Dendritic cell treated with granulocyte-macrophage colony-stimulating factor and Interleukin-4, amounts not matched to agents 40 ng/mL and 50 ng/mL, for 4 days (primary cell): ENCODE measurements around the gene NOL7.

ENCODE experiments used
- H3K27ac Mint-ChIP-seq: one replicate; pipeline ENCODE4 v1.8.0; 2022; ENCODE audit warnings: mild to moderate bottlenecking, mixed read lengths
- H3K27me3 Mint-ChIP-seq: one replicate; pipeline ENCODE4 v1.8.0; 2022; ENCODE audit warnings: mild to moderate bottlenecking, mixed read lengths
- H3K36me3 Mint-ChIP-seq: one replicate; pipeline ENCODE4 v1.8.0; 2022; ENCODE audit warnings: low read depth, mixed read lengths
- H3K4me1 Mint-ChIP-seq: one replicate; pipeline ENCODE4 v1.8.0; 2022; ENCODE audit warnings: low read depth, mixed read lengths
- H3K4me3 Mint-ChIP-seq: one replicate; pipeline ENCODE4 v1.8.0; 2022; ENCODE audit warnings: mild to moderate bottlenecking, moderate library complexity, mixed read lengths
- H3K9me3 Mint-ChIP-seq: one replicate; pipeline ENCODE4 v1.8.0; 2022; ENCODE audit warnings: mixed read lengths
- intact Hi-C: fragments of 100-400 bp; cut with micrococcal nuclease; formaldehyde crosslinking; loops from one replicate; pipeline ENCODE4 v1.15.0; 2022

NOL7 gene

GRCh38 chr6:13669476-13669875 lies 54.3 kb downstream of the NOL7 start:
- Mint-ChIP-seq H3K27me3 (no peaks in the 10 kb centered on the region), H3K9me3 (no peaks in the 10 kb centered on the region), H3K27ac (no peak overlapping the region), H3K4me3 (no peak overlapping the region), H3K4me1 (peaks cover 59% of the 10 kb centered on the region), H3K36me3 (no peaks in the 10 kb centered on the region)
- intact Hi-C loops = no loop called here
